Measurements from ENCODE around the gene MYO1E. TPM values are rescaled to one million over a fixed set of nuclear protein-coding genes. Genes with fewer than 3 reads are reported as not detected.

Gene MYO1E
- total RNA-seq, 6 experiments from 2014 or later = 108 to 142 (median 115) TPM

- H3K4me1 Mint-ChIP-seq (ENCODE audit: low read depth) = peaks cover 88% of the 10 kb centered on the region
- no peaks in the 10 kb centered on the region; the same call in 1 of the 2 replicates for H3K27me3 Mint-ChIP-seq (ENCODE audit: insufficient read depth)
- no peaks in the 10 kb centered on the region; the same call in 1 of the 2 replicates for H3K9me3 Mint-ChIP-seq
- DNase-seq = peak; percentile 95
- H3K4me3 Mint-ChIP-seq = peak overlapping the region; percentile 80
- TF ChIP-seq CTCF (IDR thresholded peaks at IDR 0.05) = no peak
- H3K27ac Mint-ChIP-seq = peak overlapping the region; percentile 99
- peaks cover 5% of the 10 kb centered on the region; the same call in 1 of the 2 replicates for H3K36me3 Mint-ChIP-seq (ENCODE audit: low read depth)
Measured at GRCh38 chr15:59294574-59295260, 78.0 kb downstream of the MYO1E start.

GRCh38 chr15:59292442-59293151, 80.1 kb downstream of the MYO1E start:
- peaks cover 71% of the 10 kb centered on the region for H3K4me1 Mint-ChIP-seq (ENCODE audit: low read depth)
- no peak overlapping the region for H3K4me3 Mint-ChIP-seq
- peaks cover 12% of the 10 kb centered on the region for H3K36me3 Mint-ChIP-seq (ENCODE audit: low read depth)
- H3K27ac Mint-ChIP-seq = peak overlapping the region; percentile 67
- no peaks in the 10 kb centered on the region; the same call in 1 of the 2 replicates for H3K9me3 Mint-ChIP-seq
- no peak for TF ChIP-seq CTCF (IDR thresholded peaks at IDR 0.05)
- H3K27me3 Mint-ChIP-seq (ENCODE audit: insufficient read depth) = no peaks in the 10 kb centered on the region; the same call in 1 of the 2 replicates
- no peak for DNase-seq

GRCh38 chr15:59291213-59291549, 81.5 kb downstream of the MYO1E start:
- H3K9me3 Mint-ChIP-seq = no peaks in the 10 kb centered on the region
- H3K27me3 Mint-ChIP-seq (ENCODE audit: insufficient read depth) = no peaks in the 10 kb centered on the region
- peaks cover 67% of the 10 kb centered on the region for H3K4me1 Mint-ChIP-seq (ENCODE audit: low read depth)
- H3K36me3 Mint-ChIP-seq (ENCODE audit: low read depth) = peaks cover 12% of the 10 kb centered on the region
- no peak for TF ChIP-seq CTCF (IDR thresholded peaks at IDR 0.05)
- no peak for DNase-seq
- no peak overlapping the region for H3K4me3 Mint-ChIP-seq
- H3K27ac Mint-ChIP-seq = no peak overlapping the region

GRCh38 chr15:59290295-59291212, 82.1 kb downstream of the MYO1E start:
- Mint-ChIP-seq H3K27ac (no peak overlapping the region), H3K36me3 (ENCODE audit: low read depth) (peaks cover 12% of the 10 kb centered on the region), H3K4me3 (no peak overlapping the region), H3K9me3 (no peaks in the 10 kb centered on the region), H3K27me3 (ENCODE audit: insufficient read depth) (no peaks in the 10 kb centered on the region), H3K4me1 (ENCODE audit: low read depth) (peaks cover 62% of the 10 kb centered on the region)
- no peak for DNase-seq
- no peak for TF ChIP-seq CTCF (IDR thresholded peaks at IDR 0.05)

GRCh38 chr15:59289574-59289973, 83.1 kb downstream of the MYO1E start:
- no peak for DNase-seq
- H3K27ac Mint-ChIP-seq = no peak overlapping the region
- H3K27me3 Mint-ChIP-seq (ENCODE audit: insufficient read depth) = no peaks in the 10 kb centered on the region
- peaks cover 12% of the 10 kb centered on the region for H3K36me3 Mint-ChIP-seq (ENCODE audit: low read depth)
- H3K9me3 Mint-ChIP-seq = no peaks in the 10 kb centered on the region
- TF ChIP-seq CTCF (IDR thresholded peaks at IDR 0.05) = no peak
- H3K4me3 Mint-ChIP-seq = no peak overlapping the region
- peaks cover 59% of the 10 kb centered on the region for H3K4me1 Mint-ChIP-seq (ENCODE audit: low read depth)
